ENCODE data around the gene SPG21.

- TF ChIP-seq, protein P1, sequence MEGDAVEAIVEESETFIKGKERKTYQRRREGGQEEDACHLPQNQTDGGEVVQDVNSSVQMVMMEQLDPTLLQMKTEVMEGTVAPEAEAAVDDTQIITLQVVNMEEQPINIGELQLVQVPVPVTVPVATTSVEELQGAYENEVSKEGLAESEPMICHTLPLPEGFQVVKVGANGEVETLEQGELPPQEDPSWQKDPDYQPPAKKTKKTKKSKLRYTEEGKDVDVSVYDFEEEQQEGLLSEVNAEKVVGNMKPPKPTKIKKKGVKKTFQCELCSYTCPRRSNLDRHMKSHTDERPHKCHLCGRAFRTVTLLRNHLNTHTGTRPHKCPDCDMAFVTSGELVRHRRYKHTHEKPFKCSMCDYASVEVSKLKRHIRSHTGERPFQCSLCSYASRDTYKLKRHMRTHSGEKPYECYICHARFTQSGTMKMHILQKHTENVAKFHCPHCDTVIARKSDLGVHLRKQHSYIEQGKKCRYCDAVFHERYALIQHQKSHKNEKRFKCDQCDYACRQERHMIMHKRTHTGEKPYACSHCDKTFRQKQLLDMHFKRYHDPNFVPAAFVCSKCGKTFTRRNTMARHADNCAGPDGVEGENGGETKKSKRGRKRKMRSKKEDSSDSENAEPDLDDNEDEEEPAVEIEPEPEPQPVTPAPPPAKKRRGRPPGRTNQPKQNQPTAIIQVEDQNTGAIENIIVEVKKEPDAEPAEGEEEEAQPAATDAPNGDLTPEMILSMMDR (IDR thresholded peaks at IDR 0.05) = peak in 2 of 3 experiments; percentile 17 to 22
- peak; percentile 88 to 99 for TF ChIP-seq POLR2AphosphoS5 (IDR thresholded peaks at IDR 0.05)
- no peak for TF ChIP-seq EP300 (IDR thresholded peaks at IDR 0.05)
- peak; percentile 94 for TF ChIP-seq POLR2A (IDR thresholded peaks at IDR 0.05; ENCODE audit: low read depth)
Observed at GRCh38 chr15:65028921-65029735, 39.4 kb upstream of the SPG21 start, which contains the start of gene MTFMT.
